ENCODE results near the gene UBE2M.

The UBE2M gene

DNA sequence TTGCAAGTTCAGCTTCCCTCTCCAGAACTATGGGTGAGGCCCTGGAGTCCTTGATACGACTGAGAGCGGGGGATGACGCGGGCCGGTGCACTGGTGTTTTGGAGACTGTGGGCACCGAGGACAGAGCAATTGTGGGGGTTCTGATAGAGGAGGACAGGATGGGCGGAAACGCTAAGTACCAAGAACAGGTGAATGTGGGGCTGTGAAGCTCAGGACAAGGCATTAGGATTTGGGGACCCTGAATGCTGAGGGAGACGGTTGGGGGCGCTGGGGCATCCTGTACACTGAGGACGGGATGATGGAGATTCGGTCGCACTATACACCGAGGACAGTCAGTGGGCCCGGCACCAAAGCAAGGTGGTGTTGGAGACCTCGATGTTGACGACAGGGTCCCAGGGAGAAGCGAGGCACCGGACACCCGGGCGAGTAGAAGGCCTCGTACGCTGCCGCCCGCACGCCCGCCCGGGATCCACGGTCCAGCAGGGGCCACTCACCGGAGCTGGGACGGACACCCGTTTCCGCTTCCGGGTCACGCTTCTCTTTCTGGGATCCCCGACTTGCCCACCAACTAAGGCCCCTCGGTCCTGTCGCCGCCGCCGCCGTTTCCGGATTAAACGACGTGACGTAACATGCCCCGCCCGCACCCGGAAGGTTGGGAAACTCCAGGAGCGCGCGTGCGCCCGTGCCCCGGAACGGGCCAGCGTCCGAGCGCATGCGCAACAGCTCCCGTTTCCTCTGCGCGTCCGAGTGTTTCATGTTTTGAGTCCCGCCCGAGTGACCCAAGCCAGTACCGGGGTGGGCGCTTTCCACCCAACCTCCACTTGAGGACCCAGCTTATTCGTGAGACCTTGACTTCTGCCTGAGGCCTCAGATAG lies 3.7 kb downstream of the UBE2M start, which contains the start of gene CHMP2A:
Gene CHMP2A, minus strand, starts transcription at position 612 of the 875 bp plus-strand sequence. CDS start 893 bp downstream, outside the sequence.
- peak; percentile 97 for DNase-seq (ENCODE audit: low spot score)
- POLR2A ChIA-PET (ENCODE audit: low non-redundant PET), result interaction anchor here (1.0 to 1.7 kb wide), 3 partner anchors 11 to 41 kb away, joined by 4 to 5 read pairs (median 4); partner anchors contain the start of genes TRIM28 and ZBTB45

GRCh38 chr19:58553799-58554493 lies 4.5 kb downstream of the UBE2M start:
- TF ChIP-seq CTCF (conservative IDR thresholded peaks at IDR 0.05; ENCODE audit: low read depth), result no peak
- ChIA-PET CTCF (interaction anchor here (1.3 kb wide), 1 partner anchor 35 kb away, joined by 6 read pairs; no protein-coding TSS in a partner anchor), POLR2A (ENCODE audit: low non-redundant PET) (interaction anchor here (0.9 to 1.7 kb wide), 5 partner anchors 9 to 40 kb away, joined by 4 to 6 read pairs (median 4); partner anchors contain the start of genes TRIM28 and ZBTB45)
- peak overlapping the region; percentile 100 for H3K27ac ChIP-seq
- DNase-seq (ENCODE audit: low spot score), result no peak

More for the DNA sequence above, 3.7 kb downstream of the UBE2M start, which contains the start of gene CHMP2A:
- peak within 1 kb of the TSS; percentile 100 for H3K27ac ChIP-seq
- CTCF ChIA-PET, result interaction anchor here (0.6 to 1.3 kb wide), 2 partner anchors 35 to 36 kb away, joined by 3 to 6 read pairs; no protein-coding TSS in a partner anchor
- no peak for TF ChIP-seq CTCF (conservative IDR thresholded peaks at IDR 0.05; ENCODE audit: low read depth)

DNA sequence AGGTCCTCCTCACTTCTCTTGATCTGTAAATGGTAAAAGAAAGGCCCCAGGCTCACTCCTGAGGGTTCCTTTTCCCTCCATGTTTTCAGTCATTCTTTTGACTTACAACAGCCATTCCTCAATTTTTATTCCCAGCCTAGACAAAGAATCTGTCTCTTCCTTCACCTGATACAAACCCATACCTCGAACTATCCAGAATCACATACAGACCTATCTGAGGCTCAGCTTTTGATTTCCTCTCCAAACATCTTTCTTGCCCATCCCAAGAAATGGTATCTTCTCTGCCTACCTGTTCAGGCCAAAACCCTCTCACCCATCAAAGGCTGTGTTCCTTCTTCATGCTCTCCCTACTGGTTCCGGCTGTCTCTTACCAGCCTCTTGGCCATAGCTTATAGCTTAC lies 5.8 kb downstream of the UBE2M start:
- peak overlapping the region; percentile 100 for H3K27ac ChIP-seq
- no peak for TF ChIP-seq CTCF (conservative IDR thresholded peaks at IDR 0.05; ENCODE audit: low read depth)
- DNase-seq (ENCODE audit: low spot score), result no peak
- ChIA-PET POLR2A (ENCODE audit: low non-redundant PET) (interaction anchor here (0.6 to 1.5 kb wide), 3 partner anchors 8 to 20 kb away, joined by 3 to 6 read pairs (median 4); partner anchors contain the start of gene TRIM28), CTCF (no interaction called here)

- H3K27ac ChIP-seq, result peak overlapping the region; percentile 27
- CTCF ChIA-PET, result no interaction called here
- POLR2A ChIA-PET (ENCODE audit: low non-redundant PET), result interaction anchor here (1.5 kb wide), 1 partner anchor 7 kb away, joined by 4 read pairs; no protein-coding TSS in a partner anchor
- DNase-seq (ENCODE audit: low spot score), result no peak
- no peak for TF ChIP-seq CTCF (conservative IDR thresholded peaks at IDR 0.05; ENCODE audit: low read depth)
Measured at GRCh38 chr19:58551577-58552471, 6.6 kb downstream of the UBE2M start.

DNA sequence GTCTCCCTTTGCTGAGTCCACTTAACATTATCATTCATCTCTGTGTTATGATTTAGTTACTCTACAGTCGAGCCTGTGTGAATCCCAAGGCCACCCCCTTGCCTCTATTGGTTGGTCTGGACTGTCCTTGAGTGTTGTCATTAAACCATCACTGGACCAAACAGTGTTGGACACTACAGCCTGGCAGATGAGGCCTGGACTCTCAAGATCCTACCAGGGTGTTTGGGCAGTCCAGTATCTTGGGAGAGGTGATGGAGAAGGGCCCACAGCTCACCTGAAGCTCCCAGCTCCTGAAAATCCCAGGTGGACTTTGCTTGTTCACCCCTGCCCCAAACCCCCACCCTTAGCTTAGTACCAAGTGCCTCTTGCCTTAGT lies 7.3 kb downstream of the UBE2M start:
- TF ChIP-seq CTCF (conservative IDR thresholded peaks at IDR 0.05; ENCODE audit: low read depth), result no peak
- POLR2A ChIA-PET (ENCODE audit: low non-redundant PET), result no interaction called here
- CTCF ChIA-PET, result no interaction called here
- DNase-seq (ENCODE audit: low spot score), result no peak
- H3K27ac ChIP-seq, result peak overlapping the region; percentile 27
